HG02981 (cell line): ENCODE measurements around the gene ITIH1.

Experiments
- ATAC-seq: cut with Tn5 transposase; IDR thresholded peaks from one replicate; pipeline ENCODE4 v1.9.1; 2021; ENCODE audit warnings: mild to moderate bottlenecking, moderate library complexity; ENCODE audit not compliant: unreplicated experiment

ITIH1 gene

GRCh38 chr3:52788890-52789745 is 11.7 kb downstream of the ITIH1 start:
- ATAC-seq: no peak

DNA sequence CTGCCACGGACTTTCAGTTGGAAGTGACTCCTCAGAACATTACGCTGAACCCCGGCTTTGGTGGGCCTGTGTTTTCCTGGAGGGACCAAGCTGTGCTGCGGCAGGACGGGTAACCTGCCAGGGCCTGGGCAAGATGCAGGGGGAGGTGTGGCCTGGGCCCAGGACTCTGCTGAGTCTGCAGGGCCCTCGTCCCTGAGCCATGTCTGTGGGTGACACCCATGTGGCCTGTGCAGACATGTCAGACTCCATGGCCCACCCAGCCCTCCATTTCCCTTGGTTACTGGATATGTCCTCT is 12.3 kb downstream of the ITIH1 start:
- no peak for ATAC-seq

DNA sequence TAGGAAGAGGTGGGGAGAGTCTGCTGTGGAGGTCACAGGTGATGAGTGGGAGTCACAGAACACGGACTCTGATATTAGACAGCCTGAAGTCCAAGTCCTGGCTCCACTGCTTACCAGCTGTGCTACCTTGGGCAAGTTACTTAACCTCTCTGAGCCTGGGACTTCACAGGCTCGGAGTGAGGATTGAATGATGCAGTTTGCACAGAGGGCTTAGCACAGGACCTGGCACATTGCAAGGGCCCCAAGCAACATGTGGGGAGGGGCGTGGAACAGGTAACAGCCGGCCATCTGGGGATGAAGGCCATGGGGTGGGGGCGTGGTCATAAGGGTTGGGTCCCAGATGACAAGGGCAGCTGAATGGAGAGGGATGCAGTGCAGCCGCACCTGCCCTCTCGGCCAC is 12.9 kb downstream of the ITIH1 start:
- ATAC-seq: no peak

- ATAC-seq: no peak
Measured at GRCh38 chr3:52790741-52791140, 13.3 kb downstream of the ITIH1 start.

DNA sequence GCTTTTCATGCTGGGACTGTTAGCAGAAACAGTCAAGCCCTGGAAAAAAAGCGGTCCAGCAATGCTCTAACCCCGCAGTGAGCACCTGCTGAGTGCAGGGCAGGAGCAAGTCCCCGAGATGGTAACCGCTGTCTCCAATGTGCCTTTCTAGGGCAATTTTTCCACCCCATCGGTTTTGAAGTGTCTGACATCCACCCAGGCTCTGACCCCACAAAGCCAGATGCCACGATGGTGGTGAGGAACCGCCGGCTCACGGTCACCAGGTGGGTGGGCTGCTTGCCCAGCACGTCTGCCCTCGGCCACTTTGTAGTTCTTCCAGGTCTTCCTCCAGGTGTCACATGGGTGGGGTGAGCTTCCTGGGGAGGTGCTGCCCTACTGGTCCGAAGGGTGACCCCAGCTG is 14.0 kb downstream of the ITIH1 start:
- no peak for ATAC-seq

DNA sequence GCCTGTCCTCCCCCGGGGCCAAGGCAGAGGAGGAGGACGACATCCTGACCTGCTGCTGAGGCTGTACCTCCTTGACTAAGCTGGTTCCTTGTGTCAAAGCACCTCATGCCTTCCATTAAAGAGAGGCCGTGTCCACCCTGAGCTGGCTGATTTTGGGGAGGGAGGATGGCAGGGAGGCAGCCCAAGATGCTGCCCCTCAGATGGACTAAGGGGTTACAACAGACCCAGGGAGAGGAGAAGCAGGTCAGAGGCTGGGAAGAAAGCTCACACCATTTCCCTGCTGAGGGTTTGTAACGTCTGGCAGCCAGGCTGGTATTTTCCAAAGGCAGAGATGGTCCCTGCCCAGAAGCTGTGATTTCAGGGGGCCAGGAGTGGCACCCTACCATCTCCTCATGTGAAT is 14.5 kb downstream of the ITIH1 start:
- ATAC-seq: no peak

GRCh38 chr3:52792413-52792812 is 15.0 kb downstream of the ITIH1 start:
- ATAC-seq: no peak

- ATAC-seq: no peak
Measured at GRCh38 chr3:52792961-52793695, 15.7 kb downstream of the ITIH1 start.

GRCh38 chr3:52793702-52794611 is 16.6 kb downstream of the ITIH1 start:
- no peak for ATAC-seq

GRCh38 chr3:52794612-52795099 is 17.3 kb downstream of the ITIH1 start, which contains the start of gene ITIH3:
TSS of gene ITIH3 (plus strand) at chr3:52794796. CDS start at chr3:52794804, 8 bp downstream.
- no peak for ATAC-seq

- ATAC-seq: no peak
Measured at GRCh38 chr3:52795298-52795900, 18.0 kb downstream of the ITIH1 start.

- no peak for ATAC-seq
Measured at GRCh38 chr3:52796411-52796810, 19.0 kb downstream of the ITIH1 start.

DNA sequence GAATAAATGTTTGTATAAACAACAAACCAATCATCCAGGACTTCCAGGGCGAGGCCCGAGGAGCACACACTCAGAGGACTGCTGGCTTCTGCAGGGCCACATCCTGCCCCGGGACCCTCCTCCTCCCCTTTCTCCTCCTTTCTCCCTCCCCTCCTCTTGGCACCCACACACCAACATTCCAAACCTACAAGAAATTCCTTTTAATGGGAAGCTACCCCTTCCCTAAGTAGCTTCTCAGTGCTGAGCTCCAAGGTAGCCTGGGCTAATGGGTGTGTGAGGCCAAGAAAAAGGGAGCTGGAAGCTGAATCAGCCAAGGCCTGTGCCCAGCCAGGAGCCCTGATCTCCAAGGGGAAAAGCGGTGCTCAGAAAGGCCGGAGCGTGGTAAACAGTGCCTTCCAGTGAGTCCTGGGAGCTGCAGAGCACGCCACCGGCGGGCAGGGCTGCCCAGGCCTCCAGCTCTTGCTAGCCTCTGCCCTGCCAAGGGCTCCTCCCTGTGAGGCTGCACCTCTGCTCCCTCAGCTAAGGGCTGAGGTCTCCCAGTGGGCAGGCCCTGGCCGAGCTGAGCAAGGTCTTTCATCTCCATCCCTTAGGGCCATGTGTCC is 21.1 kb downstream of the ITIH1 start:
- ATAC-seq: no peak

DNA sequence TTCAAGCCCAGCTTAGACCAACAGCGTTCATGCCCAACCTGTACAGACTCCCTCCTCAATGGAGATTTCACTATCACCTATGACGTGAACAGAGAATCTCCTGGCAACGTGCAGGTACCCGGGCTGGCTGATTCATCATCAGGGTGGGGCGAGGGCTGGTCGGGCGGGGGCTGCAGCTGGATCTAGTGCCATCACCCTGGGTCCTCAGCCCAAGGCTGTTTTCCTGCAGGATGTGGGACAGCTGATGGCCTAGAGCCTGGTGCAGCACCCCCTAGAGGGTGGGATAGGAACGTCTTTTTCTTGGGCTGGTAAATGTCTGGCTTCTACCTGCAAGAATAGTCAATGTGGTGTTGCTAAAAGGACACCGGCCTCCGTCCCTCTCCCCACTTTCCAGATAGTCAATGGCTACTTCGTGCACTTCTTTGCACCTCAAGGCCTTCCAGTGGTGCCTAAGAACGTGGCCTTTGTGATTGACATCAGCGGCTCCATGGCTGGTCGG is 21.6 kb downstream of the ITIH1 start:
- ATAC-seq: no peak

DNA sequence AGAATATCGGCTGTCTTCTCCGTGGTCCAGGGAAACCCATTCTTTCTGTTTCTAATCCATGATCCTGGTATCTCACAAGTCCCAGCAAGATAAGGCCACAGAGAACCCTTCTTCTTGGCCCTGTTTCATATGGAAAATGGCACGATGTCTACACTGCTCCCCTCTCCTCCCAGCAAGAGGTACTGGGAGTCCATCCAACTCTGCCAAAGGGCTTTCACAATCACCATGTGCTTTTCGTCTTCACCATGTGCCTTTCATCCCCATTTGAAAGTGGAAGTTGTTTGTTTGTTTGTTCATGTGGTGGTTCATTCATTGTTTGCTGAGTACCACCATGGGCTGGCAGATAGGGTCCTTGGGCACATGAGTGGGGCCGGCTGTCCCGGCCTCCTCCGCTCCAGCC is 22.7 kb downstream of the ITIH1 start:
- no peak for ATAC-seq

GRCh38 chr3:52801839-52802238 is 24.4 kb downstream of the ITIH1 start:
- ATAC-seq: no peak

DNA sequence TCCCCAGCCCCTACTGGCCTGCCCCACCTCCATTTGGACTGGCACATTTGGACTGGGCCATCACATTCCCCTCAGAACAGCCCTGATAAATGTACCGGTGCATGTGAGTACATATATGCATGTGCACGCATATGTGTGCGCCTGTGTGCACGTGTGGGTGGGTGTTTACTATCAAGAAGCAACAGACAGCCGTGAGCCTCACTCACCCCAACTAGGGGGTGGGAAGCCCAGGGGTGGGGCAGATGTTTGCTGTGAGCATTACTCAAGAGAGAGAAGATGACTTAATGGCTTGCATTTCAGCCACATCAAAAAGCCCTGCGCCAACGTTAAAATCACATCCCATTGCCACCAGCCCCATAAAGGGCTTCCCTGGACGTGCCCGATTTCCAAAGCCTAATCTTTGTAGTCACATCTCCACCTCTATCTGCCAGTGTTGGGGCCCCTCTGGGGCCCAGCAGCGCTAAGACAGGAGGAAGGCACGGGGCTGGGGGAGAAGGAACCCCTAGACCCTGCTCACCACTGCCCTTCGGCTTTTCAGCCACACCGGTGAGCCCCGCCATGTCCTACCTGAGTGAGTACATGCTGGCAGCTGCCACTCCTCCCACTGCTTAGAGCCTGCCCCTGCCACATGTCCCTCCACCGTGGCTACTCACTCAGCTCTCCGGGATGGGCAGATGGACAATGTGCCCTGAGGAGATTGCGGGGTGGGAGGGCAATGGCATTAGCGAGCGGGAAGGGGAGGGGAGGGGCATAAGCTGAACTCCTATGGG is 28.1 kb downstream of the ITIH1 start:
- no peak for ATAC-seq

DNA sequence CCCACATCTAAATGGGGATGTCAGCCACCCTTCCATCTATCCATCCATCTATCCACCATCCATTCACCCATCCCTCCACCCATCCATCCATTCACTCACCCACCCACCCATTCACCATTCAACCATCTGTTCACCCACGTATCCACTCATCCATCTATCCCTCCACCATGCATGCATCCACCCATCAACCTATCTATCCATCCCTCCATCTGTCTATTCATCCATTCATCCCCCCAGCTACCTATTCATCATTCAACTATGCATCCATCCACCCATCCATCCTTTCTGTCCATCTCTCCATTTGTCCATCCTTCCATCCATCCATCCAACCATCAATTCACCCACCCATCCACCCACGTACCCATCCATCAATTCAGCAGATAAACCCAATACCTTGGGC is 31.8 kb downstream of the ITIH1 start:
- ATAC-seq: no peak

- ATAC-seq: no peak
Measured at GRCh38 chr3:52809662-52810377, 32.4 kb downstream of the ITIH1 start.
